ENCODE data around the gene HOGA1. TPM values are rescaled to one million over a fixed set of nuclear protein-coding genes. Genes with fewer than 3 reads are reported as not detected.

HOGA1 gene
- total and polyA plus RNA-seq, 8 donors: 7.2 to 20.5 (median 9.5) TPM

GRCh38 chr10:97578171-97578844 lies 5.9 kb upstream of the HOGA1 start:
- no peaks in the 10 kb centered on the region for H3K36me3 ChIP-seq
- no peak overlapping the region for H3K4me3 ChIP-seq
- 66 to 77% methylated on average over 40 of the region's 40 CpGs for WGBS, 2 donors
- FAIRE-seq (no peak), ATAC-seq (no peak), DNase-seq (no peak)
- no peak for TF ChIP-seq CTCF (IDR thresholded peaks at IDR 0.05)
- no peaks in the 10 kb centered on the region for H3K9me3 ChIP-seq
- H3K27me3 ChIP-seq: no peaks in the 10 kb centered on the region
- intact Hi-C loops (cut with DNase I): loop anchor here in 1 of 3 donors (10.0 kb wide), 1 partner anchor 146 kb away; no protein-coding TSS in a partner anchor
- no peak overlapping the region for H3K27ac ChIP-seq
- peaks cover 0 to 5% (median 0%) of the 10 kb centered on the region in 3 donors for H3K4me1 ChIP-seq

- FAIRE-seq (no peak), ATAC-seq (no peak), DNase-seq (no peak)
- Histone ChIP-seq H3K9me3 (no peaks in the 10 kb centered on the region), H3K36me3 (no peaks in the 10 kb centered on the region), H3K27ac (no peak overlapping the region), H3K27me3 (no peaks in the 10 kb centered on the region), H3K4me3 (no peak overlapping the region), H3K4me1 (no peaks in the 10 kb centered on the region)
- no peak for TF ChIP-seq CTCF (IDR thresholded peaks at IDR 0.05)
- WGBS, 2 donors: 79 to 81% methylated on average over 9 of the region's 9 CpGs
- intact Hi-C loops (cut with DNase I): no loop called here
Observed at GRCh38 chr10:97580421-97581367, 3.5 kb upstream of the HOGA1 start.

- intact Hi-C loops (cut with DNase I): no loop called here
- TF ChIP-seq CTCF (IDR thresholded peaks at IDR 0.05): no peak
- DNase-seq (no peak), ATAC-seq (no peak), FAIRE-seq (no peak)
- WGBS, 2 donors: 89 to 92% methylated on average over 7 to 8 of the region's 8 CpGs
- Histone ChIP-seq H3K27ac (no peak overlapping the region), H3K4me1 (no peaks in the 10 kb centered on the region), H3K36me3 (no peaks in the 10 kb centered on the region), H3K4me3 (no peak overlapping the region), H3K27me3 (no peaks in the 10 kb centered on the region), H3K9me3 (no peaks in the 10 kb centered on the region)
Observed at GRCh38 chr10:97582169-97582568, 2.0 kb upstream of the HOGA1 start.

GRCh38 chr10:97583476-97583875 lies 713 bp upstream of the HOGA1 start:
- H3K4me1 ChIP-seq: no peaks in the 10 kb centered on the region
- DNase-seq (no peak), FAIRE-seq (no peak), ATAC-seq (no peak)
- no peaks in the 10 kb centered on the region for H3K9me3 ChIP-seq
- H3K27ac ChIP-seq: peak overlapping the region; percentile 74 to 83 (median 80)
- no peaks in the 10 kb centered on the region for H3K36me3 ChIP-seq
- WGBS, 2 donors: 88 to 96% methylated on average over 13 of the region's 13 CpGs
- intact Hi-C loops (cut with DNase I): no loop called here
- no peaks in the 10 kb centered on the region for H3K27me3 ChIP-seq
- H3K4me3 ChIP-seq: no peak overlapping the region
- TF ChIP-seq CTCF (IDR thresholded peaks at IDR 0.05): no peak

All from pancreas (tissue), 10 donors.